ENCODE results near the gene HIRA. TPM values are rescaled to one million over a fixed set of nuclear protein-coding genes. Genes with fewer than 3 reads are reported as not detected.

The HIRA gene
- total RNA-seq, 4 donors from 2014 or later = 14.8 to 23.0 (median 17.2) TPM

DNA sequence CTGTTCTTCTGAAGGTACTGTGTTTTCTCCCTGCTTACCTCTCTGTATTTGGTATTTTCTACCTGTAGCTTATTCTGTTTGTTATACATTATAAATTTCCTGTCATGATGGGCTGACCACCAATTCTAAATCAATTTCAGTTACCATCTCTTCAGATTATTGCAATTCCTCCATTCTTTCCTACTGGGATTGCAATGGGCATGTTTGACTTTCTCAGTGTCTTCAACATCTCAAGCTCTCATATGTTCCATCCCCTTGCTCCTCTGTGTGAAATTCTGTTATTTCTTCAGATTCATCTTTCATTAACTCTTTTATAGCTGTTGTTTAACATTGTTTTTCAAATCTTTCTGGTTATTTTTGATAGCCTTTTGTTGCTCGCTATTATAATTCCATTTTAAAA lies 31.5 kb upstream of the HIRA start:
- TF ChIP-seq, protein P1, sequence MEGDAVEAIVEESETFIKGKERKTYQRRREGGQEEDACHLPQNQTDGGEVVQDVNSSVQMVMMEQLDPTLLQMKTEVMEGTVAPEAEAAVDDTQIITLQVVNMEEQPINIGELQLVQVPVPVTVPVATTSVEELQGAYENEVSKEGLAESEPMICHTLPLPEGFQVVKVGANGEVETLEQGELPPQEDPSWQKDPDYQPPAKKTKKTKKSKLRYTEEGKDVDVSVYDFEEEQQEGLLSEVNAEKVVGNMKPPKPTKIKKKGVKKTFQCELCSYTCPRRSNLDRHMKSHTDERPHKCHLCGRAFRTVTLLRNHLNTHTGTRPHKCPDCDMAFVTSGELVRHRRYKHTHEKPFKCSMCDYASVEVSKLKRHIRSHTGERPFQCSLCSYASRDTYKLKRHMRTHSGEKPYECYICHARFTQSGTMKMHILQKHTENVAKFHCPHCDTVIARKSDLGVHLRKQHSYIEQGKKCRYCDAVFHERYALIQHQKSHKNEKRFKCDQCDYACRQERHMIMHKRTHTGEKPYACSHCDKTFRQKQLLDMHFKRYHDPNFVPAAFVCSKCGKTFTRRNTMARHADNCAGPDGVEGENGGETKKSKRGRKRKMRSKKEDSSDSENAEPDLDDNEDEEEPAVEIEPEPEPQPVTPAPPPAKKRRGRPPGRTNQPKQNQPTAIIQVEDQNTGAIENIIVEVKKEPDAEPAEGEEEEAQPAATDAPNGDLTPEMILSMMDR (IDR thresholded peaks at IDR 0.05; ENCODE audit: low read depth) = no peak

DNA sequence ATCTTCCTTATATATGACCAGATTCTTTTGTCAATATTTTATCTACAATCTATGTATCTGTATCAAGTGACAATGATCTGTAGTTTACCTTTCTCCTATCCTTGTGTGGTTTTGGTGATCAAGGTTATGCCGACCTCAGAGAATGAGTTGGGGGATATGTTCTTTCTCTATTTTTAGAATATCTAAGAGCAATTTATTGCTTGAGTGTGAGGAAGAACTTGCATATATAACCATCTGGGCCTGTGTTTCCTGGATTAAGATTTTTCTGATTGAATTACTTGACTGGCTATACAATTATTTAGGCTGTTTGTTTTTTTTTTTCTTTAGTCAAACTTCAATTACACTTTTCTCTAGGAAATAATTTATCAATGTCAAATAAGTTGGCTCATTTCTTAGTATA lies 30.0 kb upstream of the HIRA start:
- TF ChIP-seq, protein P1 (IDR thresholded peaks at IDR 0.05; ENCODE audit: low read depth) = no peak

DNA sequence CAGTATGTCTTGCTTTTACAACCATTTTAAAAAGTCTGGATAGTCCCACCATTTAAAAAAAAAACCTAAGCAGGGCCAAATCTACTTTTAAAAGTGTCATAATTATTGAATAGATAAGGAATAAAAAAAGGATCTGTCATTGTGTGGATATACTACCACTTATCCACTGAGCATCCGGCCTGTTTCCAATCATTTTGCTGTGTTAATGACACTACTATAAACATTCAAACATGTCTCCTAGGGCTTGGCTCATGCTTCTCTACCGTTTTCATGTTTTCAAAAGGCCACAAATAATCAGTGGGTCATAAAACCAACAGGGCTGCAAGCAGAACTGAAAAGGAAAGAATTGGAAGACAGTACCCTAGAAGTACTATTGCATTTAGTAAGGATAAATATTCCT lies 28.5 kb upstream of the HIRA start:
- TF ChIP-seq, protein P1 (IDR thresholded peaks at IDR 0.05; ENCODE audit: low read depth) = no peak

DNA sequence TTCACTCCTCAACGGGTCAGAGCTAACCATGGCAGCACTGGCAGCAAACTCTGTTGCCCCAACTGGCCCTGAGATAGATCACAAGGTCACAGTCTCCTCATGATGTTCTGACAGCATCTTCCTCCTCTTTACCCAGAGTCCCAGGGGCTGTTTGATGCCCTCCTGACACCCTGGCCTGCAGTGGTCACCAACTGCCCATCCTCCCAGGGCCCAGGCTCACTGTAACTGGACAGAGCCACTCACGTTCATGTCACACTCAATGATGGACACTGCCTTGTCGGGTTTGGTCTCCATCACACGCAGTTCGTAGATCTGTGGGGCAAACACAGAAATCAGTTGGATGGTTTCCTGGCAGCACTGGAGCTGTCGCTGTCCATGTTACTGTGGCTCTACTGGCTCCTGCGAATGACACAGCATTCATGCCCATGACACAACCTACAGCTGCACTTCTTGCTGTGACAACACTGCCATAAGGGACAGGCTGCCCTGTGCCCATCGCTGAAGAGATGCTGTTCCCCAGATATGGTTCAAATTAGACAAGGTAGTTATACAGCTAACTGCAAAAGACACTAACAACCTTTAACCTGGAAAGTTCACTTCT lies 26.4 kb upstream of the HIRA start:
- TF ChIP-seq, protein P1 (IDR thresholded peaks at IDR 0.05; ENCODE audit: low read depth) = no peak

DNA sequence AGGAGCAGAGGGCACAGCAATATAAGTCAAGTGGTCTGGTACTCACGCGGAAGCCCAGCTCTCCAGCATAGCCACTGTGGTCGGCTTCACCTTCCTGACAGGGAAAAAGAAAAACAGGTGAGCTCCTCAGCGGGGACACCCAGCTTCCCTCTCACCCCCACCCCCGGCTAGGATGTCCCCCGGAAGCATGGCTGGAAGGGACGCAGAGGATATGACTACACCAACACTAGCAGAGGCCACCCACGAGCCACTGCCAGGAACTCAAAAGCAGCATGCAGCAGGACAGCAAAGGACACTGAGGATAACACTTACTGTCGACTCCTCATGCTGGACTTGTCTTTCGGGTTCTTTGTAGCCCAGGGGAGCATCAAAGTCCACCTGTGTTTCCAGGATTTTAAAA lies 25.0 kb upstream of the HIRA start:
- TF ChIP-seq, protein P1 (IDR thresholded peaks at IDR 0.05; ENCODE audit: low read depth) = no peak

DNA sequence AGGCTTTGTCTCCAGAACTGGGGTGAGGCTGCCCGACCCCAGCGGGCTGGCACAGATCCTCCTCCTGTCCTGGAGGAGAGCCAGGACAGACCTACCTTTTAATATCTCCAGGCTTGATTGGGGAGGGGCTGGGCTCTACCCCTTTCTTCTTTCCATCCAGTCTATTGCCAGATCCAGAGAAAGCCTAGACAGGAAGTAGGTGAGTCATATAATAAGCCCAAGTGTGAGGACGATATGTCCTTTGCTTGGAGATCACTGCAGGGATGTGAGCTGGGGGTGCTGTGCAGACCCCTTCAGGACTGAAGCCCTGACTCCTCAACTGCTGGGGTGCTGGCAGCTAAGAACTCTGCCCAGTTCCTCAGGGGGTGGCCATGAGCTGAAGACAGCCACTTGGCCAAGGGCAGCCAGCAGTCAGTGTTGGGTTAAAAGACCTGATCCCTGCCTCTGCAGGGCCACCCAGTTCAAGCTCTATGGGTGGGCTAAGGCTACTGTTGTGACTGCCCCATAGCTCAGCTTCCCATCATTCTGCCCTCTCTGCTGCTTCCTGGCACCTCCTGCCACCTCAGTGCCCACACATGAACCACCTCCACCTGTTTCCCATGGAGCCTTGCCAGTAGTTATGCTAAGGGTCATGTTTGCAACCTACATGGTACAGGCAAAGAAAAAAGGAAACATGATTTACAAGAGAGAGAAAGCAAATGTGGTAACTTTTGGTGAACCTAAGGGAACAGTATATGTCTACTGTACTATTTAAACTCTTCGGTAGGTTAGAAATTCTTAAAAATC lies 24.2 kb upstream of the HIRA start:
- TF ChIP-seq, protein P1 (IDR thresholded peaks at IDR 0.05; ENCODE audit: low read depth) = no peak

DNA sequence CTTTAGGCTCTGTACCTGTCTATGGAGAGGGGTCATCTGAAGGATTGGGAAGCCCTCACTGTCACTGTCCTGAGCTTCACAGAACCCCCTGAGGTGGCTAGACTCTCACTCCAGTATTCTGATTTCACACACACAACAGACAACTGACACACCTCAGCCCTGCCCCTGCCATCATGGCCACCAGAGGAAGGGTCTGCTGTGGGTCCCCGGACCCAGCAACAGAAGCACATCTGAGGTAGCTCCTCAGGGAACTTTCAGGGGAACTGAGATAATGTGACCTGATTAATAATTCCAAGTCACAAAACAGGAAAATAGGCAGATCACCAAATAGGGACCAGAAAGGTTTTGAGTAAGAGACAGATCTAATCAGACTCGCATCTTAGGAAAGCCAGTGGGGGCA lies 23.5 kb upstream of the HIRA start:
- TF ChIP-seq, protein P1 (IDR thresholded peaks at IDR 0.05; ENCODE audit: low read depth) = no peak
